MCF 10A (cell line): ENCODE data around the gene EPN2. TPM values are rescaled to one million over a fixed set of nuclear protein-coding genes. Genes with fewer than 3 reads are reported as not detected.

Experiments used
- BruUV-seq: library from RNA; stranded (reverse); fragments of 400-500 nt; replicated peaks from 2 replicates; lab custom pipeline; 2021; lab: Mats Ljungman, UMichigan
- CTCF ChIA-PET: fragments of 300-600 bp; sonication (Branson Sonifier 250); formaldehyde crosslinking; extraction: SDS; loops from one replicate; lab custom pipeline; 2021; ENCODE audit warnings: antibody characterized with exemption, inconsistent platforms; lab: Yijun Ruan, JAX
- POLR2A ChIA-PET: fragments of 300-600, 350-650 bp; sonication (Branson Sonifier 250); formaldehyde crosslinking; extraction: SDS; loops from one replicate; lab custom pipeline; 2020; ENCODE audit warnings: antibody characterized with exemption, inconsistent platforms; lab: Yijun Ruan, JAX
- DNase-seq: peaks from one replicate; pipeline ENCODE4 v3.0.0-alpha.2; 2018; ENCODE audit not compliant: unreplicated experiment
- H3K27ac Mint-ChIP-seq: one replicate; pipeline ENCODE4 v1.8.0; 2022; ENCODE audit warnings: mild to moderate bottlenecking, low read depth, mixed read lengths; ENCODE audit not compliant: unreplicated experiment
- H3K27me3 Mint-ChIP-seq: one replicate; pipeline ENCODE4 v1.8.0; 2022; ENCODE audit warnings: mixed read lengths; ENCODE audit not compliant: insufficient read depth, unreplicated experiment
- H3K36me3 Mint-ChIP-seq: one replicate; pipeline ENCODE4 v1.8.0; 2022; ENCODE audit warnings: mild to moderate bottlenecking, moderate library complexity, mixed read lengths; ENCODE audit not compliant: insufficient read depth, unreplicated experiment
- H3K4me1 Mint-ChIP-seq: one replicate; pipeline ENCODE4 v1.8.0; 2022; ENCODE audit warnings: mixed read lengths; ENCODE audit not compliant: insufficient read depth, unreplicated experiment
- H3K4me3 Mint-ChIP-seq: one replicate; pipeline ENCODE4 v1.8.0; 2022; ENCODE audit warnings: mild to moderate bottlenecking, moderate library complexity, mixed read lengths; ENCODE audit not compliant: unreplicated experiment
- H3K9me3 Mint-ChIP-seq: one replicate; pipeline ENCODE4 v1.8.0; 2022; ENCODE audit warnings: mixed read lengths; ENCODE audit not compliant: unreplicated experiment
- CTCF ChIP-seq: fragments of 200-600 bp; IDR thresholded peaks from one replicate; pipeline ENCODE4 v1.8.0; 2022; ENCODE audit warnings: antibody characterized with exemption, mild to moderate bottlenecking; ENCODE audit not compliant: unreplicated experiment
- intact Hi-C: fragments of 100-400 bp; cut with micrococcal nuclease; formaldehyde crosslinking; loops from 2 replicates; pipeline ENCODE4 v1.14.1; 2022
- total RNA-seq: library from RNA; stranded (reverse); gene quantifications from 2 replicates; pipeline ENCODE4 v1.2.3, GENCODE V29; 2022

EPN2 gene
- total RNA-seq, 1 experiment from 2014 or later: 35.1 TPM

GRCh38 chr17:19301973-19302372 lies 64.8 kb downstream of the EPN2 start:
- no peaks in the 10 kb centered on the region for H3K27me3 Mint-ChIP-seq
- H3K36me3 Mint-ChIP-seq: peaks cover 33% of the 10 kb centered on the region
- ChIA-PET CTCF (interaction anchor here (0.9 to 1.6 kb wide), 2 partner anchors 9 to 25 kb away, joined by 3 to 5 read pairs; no protein-coding TSS in a partner anchor), POLR2A (no interaction called here)
- no peaks in the 10 kb centered on the region for H3K9me3 Mint-ChIP-seq
- H3K4me3 Mint-ChIP-seq: no peak overlapping the region
- intact Hi-C loops: no loop called here
- DNase-seq: no peak
- H3K27ac Mint-ChIP-seq: no peak overlapping the region
- H3K4me1 Mint-ChIP-seq: peaks cover 10% of the 10 kb centered on the region
- no TSS peak for BruUV-seq
- no peak for TF ChIP-seq CTCF

- Mint-ChIP-seq H3K27ac (no peak overlapping the region), H3K27me3 (no peaks in the 10 kb centered on the region), H3K4me3 (no peak overlapping the region), H3K9me3 (no peaks in the 10 kb centered on the region), H3K4me1 (peaks cover 10% of the 10 kb centered on the region), H3K36me3 (peaks cover 33% of the 10 kb centered on the region)
- TF ChIP-seq CTCF: no peak
- POLR2A ChIA-PET: no interaction called here
- intact Hi-C loops: no loop called here
- no TSS peak for BruUV-seq
- CTCF ChIA-PET: no interaction called here
- DNase-seq: no peak
Measured at GRCh38 chr17:19302791-19303331, 65.7 kb downstream of the EPN2 start.

DNA sequence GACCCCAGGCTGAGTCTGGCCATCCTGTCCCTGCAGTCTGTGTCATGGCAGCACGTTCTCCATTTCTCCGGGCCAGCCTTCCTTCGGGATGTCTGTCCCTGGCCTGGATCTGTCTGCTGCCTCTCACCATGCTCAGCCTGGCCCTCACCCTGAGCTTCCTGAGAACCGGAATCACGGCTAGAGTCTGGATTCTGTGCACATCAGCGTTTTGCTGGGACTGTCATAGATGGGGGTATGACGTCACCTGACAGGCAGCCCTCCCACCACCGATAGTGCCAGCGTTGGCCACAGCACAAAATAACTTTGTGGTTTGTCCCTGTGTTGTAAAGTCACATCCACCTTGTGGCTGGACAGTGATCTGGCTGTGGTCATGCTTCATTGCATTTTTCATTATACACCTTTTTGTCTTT lies 66.2 kb downstream of the EPN2 start:
- POLR2A ChIA-PET: no interaction called here
- Mint-ChIP-seq H3K4me1 (peaks cover 10% of the 10 kb centered on the region), H3K27ac (no peak overlapping the region), H3K9me3 (no peaks in the 10 kb centered on the region), H3K4me3 (no peak overlapping the region), H3K27me3 (no peaks in the 10 kb centered on the region), H3K36me3 (peaks cover 32% of the 10 kb centered on the region)
- no peak for DNase-seq
- intact Hi-C loops: no loop called here
- CTCF ChIA-PET: no interaction called here
- TF ChIP-seq CTCF: no peak
- BruUV-seq: no TSS peak

DNA sequence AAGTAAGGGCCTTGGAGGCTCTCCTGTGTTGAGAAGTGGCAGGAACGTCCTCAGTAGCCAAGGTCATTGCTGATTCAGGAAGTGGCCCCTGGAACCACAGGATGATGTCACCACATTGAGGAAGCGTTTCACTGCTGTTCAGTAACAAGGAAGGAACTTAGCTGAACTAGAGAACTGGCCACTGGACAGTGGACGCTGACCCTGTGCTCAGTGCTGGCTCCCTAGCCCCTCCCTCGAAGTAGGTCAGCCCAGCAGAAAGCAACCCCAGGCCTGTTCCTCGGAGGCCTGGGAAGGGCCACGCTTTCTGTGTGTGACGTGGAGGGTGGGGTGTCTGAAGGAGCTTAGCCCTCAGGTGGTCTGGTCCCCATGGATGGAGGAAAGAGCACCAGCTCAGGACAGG lies 67.0 kb downstream of the EPN2 start:
- ChIA-PET POLR2A (no interaction called here), CTCF (no interaction called here)
- no peak overlapping the region for H3K27ac Mint-ChIP-seq
- H3K9me3 Mint-ChIP-seq: no peaks in the 10 kb centered on the region
- H3K27me3 Mint-ChIP-seq: no peaks in the 10 kb centered on the region
- intact Hi-C loops: no loop called here
- no peak overlapping the region for H3K4me3 Mint-ChIP-seq
- peaks cover 10% of the 10 kb centered on the region for H3K4me1 Mint-ChIP-seq
- peaks cover 29% of the 10 kb centered on the region for H3K36me3 Mint-ChIP-seq
- BruUV-seq: no TSS peak
- TF ChIP-seq CTCF: no peak
- DNase-seq: no peak
